HEK293 (cell line): ENCODE data around the gene EML1.

Experiments
- REST ChIP-seq: fragments of 450-650 bp; formaldehyde crosslinking; IDR thresholded peaks from 2 replicates; pipeline ENCODE4 v1.5.1; 2016; ENCODE audit warnings: missing biosample characterization, missing genetic modification characterization
- ZNF398 ChIP-seq: fragments of 450-650 bp; formaldehyde crosslinking; IDR thresholded peaks from 2 replicates; pipeline ENCODE4 v1.5.1; 2017; ENCODE audit warnings: missing biosample characterization, missing genetic modification characterization
- ZNF768 ChIP-seq: fragments of 450-650 bp; formaldehyde crosslinking; IDR thresholded peaks from 2 replicates; pipeline ENCODE4 v1.5.1; 2018; ENCODE audit warnings: missing biosample characterization, mild to moderate bottlenecking, missing genetic modification characterization
- TF ChIP-seq, protein P1 (sequence below): fragments of 450-650 bp; formaldehyde crosslinking; IDR thresholded peaks from 2 replicates; pipeline ENCODE4 v1.5.1; 2016; ENCODE audit warnings: missing biosample characterization, missing genetic modification characterization

DNA sequence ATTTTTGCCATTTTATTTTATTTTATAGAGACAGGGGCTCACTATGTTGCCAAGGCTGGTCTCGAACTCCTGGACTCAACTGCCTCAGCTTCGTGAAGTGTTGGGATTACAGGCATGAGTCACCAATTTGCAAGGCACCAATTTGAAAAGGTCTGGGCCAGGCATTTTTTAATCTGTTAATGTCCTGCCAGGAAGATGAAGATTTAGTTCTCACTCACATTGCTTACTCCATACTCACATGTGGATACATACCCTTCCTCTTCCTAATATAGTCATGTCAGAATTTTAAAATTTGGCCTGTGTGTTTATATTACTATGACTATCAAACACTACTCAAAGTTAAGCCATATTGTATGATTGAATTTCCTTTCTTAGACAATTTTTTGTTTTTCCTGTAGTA is 15.3 kb upstream of the EML1 start:
- TF ChIP-seq ZNF768 (tag by site-specific recombination): no peak
- TF ChIP-seq REST (tag by site-specific recombination): no peak
- TF ChIP-seq, protein P1, sequence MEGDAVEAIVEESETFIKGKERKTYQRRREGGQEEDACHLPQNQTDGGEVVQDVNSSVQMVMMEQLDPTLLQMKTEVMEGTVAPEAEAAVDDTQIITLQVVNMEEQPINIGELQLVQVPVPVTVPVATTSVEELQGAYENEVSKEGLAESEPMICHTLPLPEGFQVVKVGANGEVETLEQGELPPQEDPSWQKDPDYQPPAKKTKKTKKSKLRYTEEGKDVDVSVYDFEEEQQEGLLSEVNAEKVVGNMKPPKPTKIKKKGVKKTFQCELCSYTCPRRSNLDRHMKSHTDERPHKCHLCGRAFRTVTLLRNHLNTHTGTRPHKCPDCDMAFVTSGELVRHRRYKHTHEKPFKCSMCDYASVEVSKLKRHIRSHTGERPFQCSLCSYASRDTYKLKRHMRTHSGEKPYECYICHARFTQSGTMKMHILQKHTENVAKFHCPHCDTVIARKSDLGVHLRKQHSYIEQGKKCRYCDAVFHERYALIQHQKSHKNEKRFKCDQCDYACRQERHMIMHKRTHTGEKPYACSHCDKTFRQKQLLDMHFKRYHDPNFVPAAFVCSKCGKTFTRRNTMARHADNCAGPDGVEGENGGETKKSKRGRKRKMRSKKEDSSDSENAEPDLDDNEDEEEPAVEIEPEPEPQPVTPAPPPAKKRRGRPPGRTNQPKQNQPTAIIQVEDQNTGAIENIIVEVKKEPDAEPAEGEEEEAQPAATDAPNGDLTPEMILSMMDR (tag by site-specific recombination): no peak
- no peak for TF ChIP-seq ZNF398 (tag by site-specific recombination)
